ENCODE measurements around the gene ELAC1.
A peak's percentile ranks its signal among the peaks of the same experiment; 100 is the strongest.

The ELAC1 gene

DNA sequence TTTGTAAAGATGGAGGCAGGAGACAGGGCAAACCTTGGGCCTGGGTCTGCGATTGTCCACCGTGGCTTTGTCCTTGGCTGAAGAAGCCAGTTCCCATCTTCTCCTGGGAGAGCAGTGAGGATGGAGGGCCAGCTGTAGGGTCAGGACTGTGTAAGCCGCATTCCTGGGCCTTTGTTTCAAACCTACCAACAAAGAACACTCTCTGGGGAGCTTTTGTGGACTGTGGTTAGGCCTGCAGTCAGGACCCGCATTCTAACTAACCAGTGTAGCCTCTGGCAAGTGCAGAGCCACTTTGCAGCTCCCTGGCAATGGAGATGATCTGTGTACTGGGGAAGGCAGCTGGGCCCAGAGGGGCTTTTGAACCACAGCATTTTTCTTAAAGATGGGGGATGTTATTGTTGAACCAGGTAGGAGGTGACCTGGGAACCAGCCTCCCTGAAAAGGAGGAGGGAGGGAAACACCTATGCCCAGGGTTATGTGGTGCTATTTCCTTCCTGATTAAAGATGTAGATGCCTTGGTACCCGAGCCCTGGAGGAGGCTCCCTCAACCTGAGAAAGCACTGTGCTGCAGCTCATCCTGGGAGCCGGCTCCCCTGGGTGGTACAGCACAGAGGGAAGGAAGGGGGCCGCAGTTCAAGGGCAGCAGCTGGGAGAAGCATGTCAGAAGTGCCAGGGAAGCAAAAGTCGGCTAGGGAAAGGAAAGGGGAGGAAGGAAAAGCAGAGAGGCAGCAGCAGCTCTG is 49.5 kb downstream of the ELAC1 start:
- no peak for DNase-seq (ENCODE audit: low read depth in 1 of 2, low spot score in 1 of 2)

DNA sequence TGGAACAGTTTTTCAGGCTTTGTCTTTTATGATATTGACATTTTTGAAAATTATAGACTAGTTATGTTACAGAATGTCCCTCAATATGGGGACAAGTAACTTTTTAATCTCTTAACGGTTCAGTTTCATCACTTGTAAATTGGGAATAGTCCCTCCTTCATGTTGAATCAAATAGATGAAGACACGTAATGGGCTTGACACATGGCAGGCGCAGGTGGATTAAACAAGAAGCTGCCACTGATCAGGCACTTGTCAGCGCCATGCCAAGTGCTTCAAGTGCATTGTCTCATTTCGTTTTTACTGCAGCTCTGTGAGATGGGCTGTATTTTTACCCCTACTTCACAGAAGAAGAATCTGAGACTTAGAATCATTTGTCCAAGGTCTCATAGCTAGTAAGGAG is 52.7 kb downstream of the ELAC1 start:
- no peak for DNase-seq (ENCODE audit: low read depth in 1 of 2, low spot score in 1 of 2)

DNA sequence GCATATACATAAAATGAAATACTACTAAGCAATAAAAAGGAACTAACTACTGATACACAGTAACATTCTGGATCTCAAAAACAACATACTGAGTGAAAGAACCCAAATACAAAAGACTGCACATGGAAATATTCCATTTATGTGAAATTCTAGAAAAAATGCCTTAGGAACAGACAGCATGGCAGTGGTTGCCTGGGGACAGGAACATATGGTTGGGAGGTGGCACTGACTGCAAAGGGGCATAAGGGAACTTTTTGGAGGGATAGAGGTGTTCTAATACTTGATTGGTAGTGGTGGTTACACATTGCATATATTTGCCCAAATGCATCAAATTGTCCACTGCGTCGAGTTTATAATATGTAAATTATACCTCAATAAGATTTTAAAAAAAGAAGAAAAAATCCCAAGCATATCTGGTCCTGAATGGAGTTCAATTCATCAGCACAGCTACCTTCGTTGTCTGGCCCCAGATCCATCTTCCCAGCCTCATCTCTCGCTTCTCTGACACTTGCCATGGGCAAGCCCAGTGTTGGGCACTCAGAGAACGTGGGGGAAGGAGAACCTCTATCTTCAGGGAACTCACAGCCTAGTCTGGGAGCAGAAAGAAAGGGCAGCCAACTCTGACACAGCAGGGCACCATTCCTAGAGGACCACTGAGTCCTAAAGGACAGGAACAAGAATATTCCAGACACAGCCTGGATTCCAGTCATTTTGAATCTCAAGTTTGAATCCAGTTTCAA is 53.6 kb downstream of the ELAC1 start:
- no peak for DNase-seq (ENCODE audit: low read depth in 1 of 2, low spot score in 1 of 2)

DNA sequence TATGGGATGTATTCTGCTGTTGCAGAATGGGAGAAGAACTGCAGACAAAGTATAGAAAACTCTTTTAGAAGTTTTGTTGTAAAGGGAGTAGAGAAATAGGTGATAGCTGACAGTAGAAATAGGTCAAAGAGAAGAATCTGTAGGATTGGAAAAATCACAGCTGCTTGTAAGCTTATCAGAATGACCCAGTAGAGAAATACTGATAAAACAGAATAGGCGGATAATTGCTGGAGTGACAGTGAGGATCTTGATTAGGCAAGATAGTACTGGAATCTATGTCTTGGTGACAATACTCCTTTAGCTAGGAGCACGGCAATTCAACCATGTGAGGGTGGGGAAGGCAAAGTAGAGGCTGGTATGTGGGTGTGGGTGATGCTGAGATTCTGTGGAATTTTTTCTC is 57.7 kb downstream of the ELAC1 start:
- no peak for DNase-seq (ENCODE audit: low read depth in 1 of 2, low spot score in 1 of 2)

DNA sequence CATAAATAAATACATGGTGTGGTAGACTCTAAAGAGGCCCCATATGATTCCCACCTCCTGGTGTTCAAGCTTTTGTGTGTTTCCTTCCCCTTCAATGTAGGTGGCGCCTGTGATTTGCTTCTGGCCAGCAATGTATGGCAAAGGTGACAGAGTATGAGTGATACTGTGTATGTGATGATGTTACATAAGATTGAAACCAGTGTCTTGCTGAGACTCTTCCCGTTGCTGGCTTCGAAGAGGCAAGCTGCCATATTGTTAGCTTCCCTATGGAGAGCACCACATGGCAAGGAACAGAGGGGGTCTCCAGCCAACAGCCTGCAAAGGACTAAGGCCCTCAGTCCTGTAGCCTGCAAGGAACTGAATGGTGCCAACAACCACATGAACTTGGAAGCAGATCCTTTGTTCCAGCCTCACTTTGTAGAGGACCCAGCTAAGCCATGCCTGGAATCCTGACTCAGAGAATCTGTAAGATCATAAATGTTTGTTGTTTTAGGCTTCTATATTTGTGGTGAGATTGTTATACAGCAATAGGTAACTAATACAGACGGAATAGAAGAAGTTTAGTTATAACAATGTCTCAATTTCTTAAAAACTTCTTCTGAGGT is 60.5 kb downstream of the ELAC1 start:
- DNase-seq (ENCODE audit: low read depth in 1 of 2, low spot score in 1 of 2): no peak

DNA sequence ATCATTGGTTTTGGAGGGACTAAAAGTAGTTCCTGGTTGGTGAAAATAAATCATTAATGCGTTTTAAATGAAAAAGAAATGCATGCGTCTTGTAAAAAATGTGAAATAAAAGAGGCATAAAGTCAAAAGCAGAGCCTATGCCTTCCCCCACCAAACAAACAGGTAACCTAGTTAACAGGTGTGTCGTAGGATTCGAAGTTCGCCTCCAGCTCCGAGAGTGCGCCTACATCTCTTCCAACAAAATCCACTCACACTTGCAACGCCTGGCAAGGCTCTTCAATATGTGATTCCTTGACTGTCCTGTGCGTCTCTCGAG is 61.5 kb downstream of the ELAC1 start:
- DNase-seq (ENCODE audit: low read depth in 1 of 2, low spot score in 1 of 2): no peak

DNA sequence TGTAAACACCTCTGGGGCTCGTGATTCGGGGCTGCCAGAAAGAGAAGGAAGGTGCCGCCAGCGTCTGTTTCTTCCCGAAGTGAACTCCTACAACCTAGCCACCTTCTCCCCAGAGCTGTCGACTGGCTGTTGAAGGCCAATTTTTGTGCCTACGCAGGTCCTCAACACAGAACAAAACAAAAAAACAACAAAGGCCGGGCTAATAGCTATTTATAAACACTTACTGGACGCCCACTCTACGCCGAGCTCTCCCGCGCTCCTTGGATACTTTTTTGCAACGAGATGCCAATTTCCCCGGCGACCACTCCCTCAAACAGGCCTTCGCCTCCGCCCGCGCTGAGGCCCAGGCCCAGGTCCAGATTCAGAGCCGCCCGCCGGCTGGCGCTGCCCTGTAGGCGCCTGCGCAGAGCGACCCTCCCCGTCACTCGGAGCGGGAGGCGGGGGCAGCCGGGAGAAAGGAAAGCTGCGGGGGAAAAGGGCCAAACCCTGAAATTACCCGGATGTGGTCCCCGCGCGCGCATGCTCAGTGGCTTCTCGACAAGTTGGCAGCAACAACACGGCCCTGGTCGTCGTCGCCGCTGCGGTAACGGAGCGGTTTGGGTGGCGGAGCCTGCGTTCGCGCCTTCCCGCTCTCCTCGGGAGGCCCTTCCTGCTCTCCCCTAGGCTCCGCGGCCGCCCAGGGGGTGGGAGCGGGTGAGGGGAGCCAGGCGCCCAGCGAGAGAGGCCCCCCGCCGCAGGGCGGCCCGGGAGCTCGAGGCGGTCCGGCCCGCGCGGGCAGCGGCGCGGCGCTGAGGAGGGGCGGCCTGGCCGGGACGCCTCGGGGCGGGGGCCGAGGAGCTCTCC is 62.1 kb downstream of the ELAC1 start, which contains the start of gene SMAD4:
Gene SMAD4, plus strand, starts transcription at position 520 of the 843 bp plus-strand sequence. CDS start 16,834 bp downstream, outside the sequence.
- peak; percentile 97 to 99 for DNase-seq (ENCODE audit: low read depth in 1 of 2, low spot score in 1 of 2)

DNA sequence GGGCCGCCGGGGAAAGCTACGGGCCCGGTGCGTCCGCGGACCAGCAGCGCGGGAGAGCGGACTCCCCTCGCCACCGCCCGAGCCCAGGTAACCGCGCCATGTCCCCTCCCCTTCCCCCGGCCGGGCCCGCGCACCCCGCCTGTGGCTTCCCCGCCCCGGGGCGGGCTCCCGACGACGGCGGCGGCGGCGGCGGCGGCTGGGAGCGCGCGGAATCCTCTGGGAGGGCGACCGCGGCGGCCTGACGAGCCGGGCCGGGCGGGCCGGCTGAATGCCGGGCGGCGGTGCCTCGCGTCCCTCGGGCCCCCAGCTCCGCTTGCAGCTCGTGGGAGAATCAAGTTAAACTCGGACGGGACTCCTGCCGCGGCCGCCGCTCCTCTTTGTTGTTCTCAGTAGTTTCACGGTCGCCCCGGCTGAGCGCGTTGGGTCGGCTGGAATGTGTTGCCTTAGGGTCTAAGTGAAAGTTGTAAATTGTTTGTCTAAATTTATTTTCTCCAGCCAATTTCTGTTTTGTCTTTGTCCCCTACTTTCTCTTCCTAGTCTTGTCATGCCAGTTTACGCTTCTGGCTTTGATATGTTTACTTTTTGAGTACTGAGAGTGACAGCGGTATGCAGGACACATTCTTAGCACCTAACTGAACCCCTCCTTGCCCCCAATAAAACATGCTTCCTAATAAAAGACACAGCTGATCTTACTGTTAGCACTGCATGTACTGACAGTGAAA is 62.9 kb downstream of the ELAC1 start:
- DNase-seq (ENCODE audit: low read depth in 1 of 2, low spot score in 1 of 2): peak; percentile 46 to 60

DNA sequence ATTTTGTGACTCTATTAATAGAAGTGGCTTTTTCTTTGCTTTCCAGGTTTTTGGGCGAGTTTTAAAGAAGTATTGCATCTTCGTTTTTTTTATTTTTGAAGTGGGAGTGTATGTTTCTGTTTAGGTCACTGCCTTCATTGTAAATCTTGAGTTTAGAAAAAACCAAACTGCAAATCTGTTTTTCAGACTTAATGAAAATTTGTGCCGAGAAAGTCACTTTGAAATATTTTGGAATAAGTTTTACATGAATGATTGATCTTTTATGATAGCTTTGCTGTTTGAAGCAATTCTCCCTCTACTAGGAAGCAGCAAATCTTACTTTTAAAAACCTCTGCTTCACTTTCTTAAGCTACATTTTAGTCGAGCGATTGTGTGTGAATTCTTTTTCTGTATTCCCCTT is 64.4 kb downstream of the ELAC1 start:
- no peak for DNase-seq (ENCODE audit: low read depth in 1 of 2, low spot score in 1 of 2)

DNA sequence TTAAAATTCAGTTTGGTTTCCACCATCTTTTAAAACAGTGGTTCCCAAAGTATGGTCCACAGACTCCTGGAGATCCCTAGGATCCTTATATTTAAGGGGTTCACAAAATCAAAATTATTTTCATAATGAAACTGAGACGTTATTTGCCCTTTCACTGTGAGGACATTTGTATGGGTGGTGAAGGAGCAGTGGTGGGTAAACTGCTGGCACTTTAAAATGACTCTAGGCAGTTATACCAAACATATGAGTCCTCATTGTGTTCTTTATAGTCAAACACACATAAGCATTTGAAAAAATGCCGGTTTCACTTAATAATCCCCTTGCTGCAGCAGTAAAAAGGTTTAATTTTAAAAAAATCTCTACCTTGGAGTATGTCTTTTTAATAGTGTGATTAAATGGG is 69.4 kb downstream of the ELAC1 start:
- DNase-seq (ENCODE audit: low read depth in 1 of 2, low spot score in 1 of 2): no peak

Data from stimulated activated CD4-positive, alpha-beta T cell treated with anti-CD3 and anti-CD28 coated beads, Interleukin-15, amount 100 ng/mL, for 1 hour (primary cell).